ENCODE measurements around the gene SCN2A.
"Not testable (repeated sequence)": the region's sequence is repeated elsewhere in the genome, so short reads cannot be mapped to it uniquely, and the experiment has no call there.

Gene SCN2A

DNA sequence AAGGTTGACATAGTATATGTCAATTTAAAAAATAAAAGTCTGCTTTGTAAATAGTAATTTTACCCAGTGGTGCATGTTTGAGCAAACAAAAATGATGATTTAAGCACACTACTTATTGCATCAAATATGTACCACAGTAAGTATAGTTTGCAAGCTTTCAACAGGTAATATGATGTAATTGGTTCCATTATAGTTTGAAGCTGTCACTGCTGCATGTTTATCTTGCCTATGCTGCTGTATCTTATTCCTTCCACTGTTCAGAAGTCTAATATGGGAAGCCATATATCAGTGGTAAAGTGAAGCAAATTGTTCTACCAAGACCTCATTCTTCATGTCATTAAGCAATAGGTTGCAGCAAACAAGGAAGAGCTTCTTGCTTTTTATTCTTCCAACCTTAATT lies 151.7 kb downstream of the SCN2A start:
- TF ChIP-seq, protein P1, sequence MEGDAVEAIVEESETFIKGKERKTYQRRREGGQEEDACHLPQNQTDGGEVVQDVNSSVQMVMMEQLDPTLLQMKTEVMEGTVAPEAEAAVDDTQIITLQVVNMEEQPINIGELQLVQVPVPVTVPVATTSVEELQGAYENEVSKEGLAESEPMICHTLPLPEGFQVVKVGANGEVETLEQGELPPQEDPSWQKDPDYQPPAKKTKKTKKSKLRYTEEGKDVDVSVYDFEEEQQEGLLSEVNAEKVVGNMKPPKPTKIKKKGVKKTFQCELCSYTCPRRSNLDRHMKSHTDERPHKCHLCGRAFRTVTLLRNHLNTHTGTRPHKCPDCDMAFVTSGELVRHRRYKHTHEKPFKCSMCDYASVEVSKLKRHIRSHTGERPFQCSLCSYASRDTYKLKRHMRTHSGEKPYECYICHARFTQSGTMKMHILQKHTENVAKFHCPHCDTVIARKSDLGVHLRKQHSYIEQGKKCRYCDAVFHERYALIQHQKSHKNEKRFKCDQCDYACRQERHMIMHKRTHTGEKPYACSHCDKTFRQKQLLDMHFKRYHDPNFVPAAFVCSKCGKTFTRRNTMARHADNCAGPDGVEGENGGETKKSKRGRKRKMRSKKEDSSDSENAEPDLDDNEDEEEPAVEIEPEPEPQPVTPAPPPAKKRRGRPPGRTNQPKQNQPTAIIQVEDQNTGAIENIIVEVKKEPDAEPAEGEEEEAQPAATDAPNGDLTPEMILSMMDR (IDR thresholded peaks at IDR 0.05; ENCODE audit: insufficient read depth, low read length, missing control alignments): no peak
- CTCF ChIA-PET: interaction anchor here (1.5 to 2.1 kb wide), 2 partner anchors 10 to 12 kb away, joined by 6 to 7 read pairs; no protein-coding TSS in a partner anchor
- no peak overlapping the region for H3K4me3 ChIP-seq (ENCODE audit: low read depth, low read length)
- no peak for DNase-seq (ENCODE audit: low read depth, low spot score)
- POLR2A ChIA-PET: no interaction called here

DNA sequence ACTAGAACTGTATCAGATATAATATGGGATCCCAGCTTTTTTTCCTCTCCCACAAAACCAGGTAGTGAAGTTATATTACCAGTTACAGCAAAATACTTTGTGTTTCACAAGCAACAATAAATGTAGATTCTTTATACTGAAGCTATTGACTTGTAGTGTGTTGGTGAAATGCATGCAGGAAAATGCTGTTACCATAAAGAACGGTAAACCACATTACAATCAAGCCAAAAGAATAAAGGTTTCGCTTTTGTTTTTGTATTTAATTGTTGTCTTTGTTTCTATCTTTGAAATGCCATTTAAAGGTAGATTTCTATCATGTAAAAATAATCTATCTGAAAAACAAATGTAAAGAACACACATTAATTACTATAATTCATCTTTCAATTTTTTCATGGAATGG lies 152.6 kb downstream of the SCN2A start:
- TF ChIP-seq, protein P1 (IDR thresholded peaks at IDR 0.05; ENCODE audit: insufficient read depth, low read length, missing control alignments): no peak
- CTCF ChIA-PET: interaction anchor here (2.1 kb wide), 1 partner anchor 11 kb away, joined by 7 read pairs; no protein-coding TSS in a partner anchor

DNA sequence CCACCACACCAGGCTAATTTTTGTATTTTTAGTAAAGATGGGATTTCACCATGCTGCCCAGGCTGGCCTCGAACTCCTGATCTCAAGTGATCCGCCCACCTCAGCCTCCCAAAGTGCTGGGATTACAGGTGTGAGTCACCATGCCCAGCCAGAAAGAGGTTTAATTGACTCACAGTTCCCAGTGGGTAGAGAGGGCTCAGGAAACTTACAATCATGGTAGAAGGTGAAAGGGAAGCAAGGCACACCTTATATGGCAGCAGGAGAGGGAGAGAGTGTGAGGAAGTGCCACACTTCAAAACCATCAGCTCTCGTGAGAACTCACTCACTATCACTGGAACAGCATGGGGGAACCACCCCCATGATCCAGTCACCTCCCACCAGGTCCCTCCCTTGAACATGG lies 159.4 kb downstream of the SCN2A start:
- H3K4me3 ChIP-seq (ENCODE audit: low read depth, low read length); POLR2A ChIA-PET; CTCF ChIA-PET; DNase-seq (ENCODE audit: low read depth, low spot score): not testable (repeated sequence)

More for the DNA sequence above, 152.6 kb downstream of the SCN2A start:
- DNase-seq (ENCODE audit: low read depth, low spot score): no peak
- H3K4me3 ChIP-seq (ENCODE audit: low read depth, low read length): no peak overlapping the region
- POLR2A ChIA-PET: no interaction called here

GRCh38 chr2:165401285-165401852 lies 162.2 kb downstream of the SCN2A start:
- ChIA-PET CTCF (interaction anchor here (0.7 to 5.4 kb wide), 13 partner anchors 9 to 727 kb away, joined by 3 to 91 read pairs (median 5); partner anchors contain the start of gene SCN1A), POLR2A (no interaction called here)
- peak; percentile 29 for DNase-seq (ENCODE audit: low read depth, low spot score)
- no peak overlapping the region for H3K4me3 ChIP-seq (ENCODE audit: low read depth, low read length)
- TF ChIP-seq, protein P1 (IDR thresholded peaks at IDR 0.05; ENCODE audit: insufficient read depth, low read length, missing control alignments): peak; percentile 56

GRCh38 chr2:165402162-165402561 lies 162.9 kb downstream of the SCN2A start:
- H3K4me3 ChIP-seq (ENCODE audit: low read depth, low read length): no peak overlapping the region
- no peak for DNase-seq (ENCODE audit: low read depth, low spot score)
- ChIA-PET CTCF (interaction anchor here (0.7 to 5.4 kb wide), 19 partner anchors 8 to 726 kb away, joined by 3 to 91 read pairs (median 4); partner anchors contain the start of gene SCN1A), POLR2A (no interaction called here)
- TF ChIP-seq, protein P1 (IDR thresholded peaks at IDR 0.05; ENCODE audit: insufficient read depth, low read length, missing control alignments): no peak

- ChIA-PET CTCF (interaction anchor here (1.0 to 1.3 kb wide), 2 partner anchors 40 to 468 kb away, joined by 3 read pairs; no protein-coding TSS in a partner anchor), POLR2A (no interaction called here)
- DNase-seq (ENCODE audit: low read depth, low spot score): no peak
- no peak overlapping the region for H3K4me3 ChIP-seq (ENCODE audit: low read depth, low read length)
- TF ChIP-seq, protein P1 (IDR thresholded peaks at IDR 0.05; ENCODE audit: insufficient read depth, low read length, missing control alignments): no peak
Measured at GRCh38 chr2:165406173-165406572, 167.0 kb downstream of the SCN2A start.

DNA sequence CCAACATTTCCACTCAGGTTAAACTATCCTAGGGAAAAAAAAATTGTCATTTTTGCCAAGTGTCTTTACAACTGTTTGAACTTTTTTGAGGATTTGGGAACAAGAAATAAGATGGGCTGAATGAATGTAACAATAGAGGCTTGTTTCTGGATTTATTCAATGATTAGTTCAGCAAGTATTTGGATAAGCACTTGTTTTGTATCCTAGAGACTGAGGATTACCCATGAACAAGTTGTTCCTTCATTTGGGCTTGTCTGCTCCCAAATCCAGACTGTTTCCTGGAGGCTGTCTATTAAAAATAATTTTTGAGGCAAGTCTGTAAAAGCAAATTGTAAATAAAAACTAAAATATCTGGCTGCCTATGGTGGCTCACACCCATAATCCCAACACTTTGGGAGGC lies 168.3 kb downstream of the SCN2A start:
- ChIA-PET CTCF (interaction anchor here (1.0 to 1.3 kb wide), 2 partner anchors 42 to 467 kb away, joined by 3 read pairs; no protein-coding TSS in a partner anchor), POLR2A (no interaction called here)
- DNase-seq (ENCODE audit: low read depth, low spot score): no peak
- no peak overlapping the region for H3K4me3 ChIP-seq (ENCODE audit: low read depth, low read length)
- TF ChIP-seq, protein P1 (IDR thresholded peaks at IDR 0.05; ENCODE audit: insufficient read depth, low read length, missing control alignments): no peak
